ENCODE results near the gene DPP6.

DNA sequence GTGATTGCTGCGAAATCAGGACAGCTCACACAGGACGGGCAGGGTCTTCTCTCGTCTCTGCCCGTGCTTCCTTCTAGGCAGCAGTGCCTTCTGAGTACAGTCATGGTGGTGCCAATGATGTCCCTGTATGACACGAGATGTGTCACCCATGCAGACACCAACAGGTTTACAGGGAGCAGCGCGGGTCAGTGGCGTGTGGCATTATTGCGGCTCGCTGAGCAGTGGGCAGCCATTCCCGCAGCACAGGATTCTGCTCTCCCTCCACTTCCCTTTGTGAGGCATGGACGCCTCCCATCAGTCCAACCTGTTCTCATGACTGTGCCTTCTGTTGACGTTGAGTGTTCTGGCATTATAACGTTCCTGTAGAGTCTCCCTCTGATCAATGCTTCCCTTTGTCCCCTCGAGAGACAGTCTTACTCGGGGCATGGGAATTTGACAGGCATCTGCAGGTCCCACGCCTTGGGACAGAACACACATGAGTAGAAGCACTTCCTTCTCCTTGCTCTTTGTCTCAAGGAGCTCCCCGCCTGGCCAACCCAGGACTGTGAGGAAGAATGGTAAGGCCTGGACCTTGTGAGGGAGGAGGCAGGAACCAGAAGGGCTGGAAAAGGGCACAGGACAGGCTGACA, 731.2 kb downstream of the DPP6 start:
- no peak for TF ChIP-seq CTCF (IDR thresholded peaks at IDR 0.05; ENCODE audit: poor library complexity)
- no peak for TF ChIP-seq EZH2phosphoT487 (IDR thresholded peaks at IDR 0.05; ENCODE audit: low read depth, severe bottlenecking, unreplicated experiment)
